Tibial nerve (tissue), 3 donors: ENCODE data around the gene SLC31A1.

Experiments used
- CTCF ChIP-seq, 5 experiments: fragments of 200-600 bp in 3 of 5; fragments of 450-650 bp in 2 of 5; sonication (generic) in 3 of 5; IDR thresholded peaks; one replicate each; pipeline ENCODE4 v1.5.1; 2016 to 2019; ENCODE audit warnings: antibody characterized with exemption in 5 of 5, mild to moderate bottlenecking in 3 of 5, moderate library complexity in 2 of 5
- POLR2A ChIP-seq, 2 donors: fragments of 450-650 bp; IDR thresholded peaks; one replicate each; pipeline ENCODE4 v1.6.1; 2017; ENCODE audit warnings: antibody characterized with exemption in 2 of 2, mild to moderate bottlenecking in 2 of 2, moderate library complexity in 2 of 2

DNA sequence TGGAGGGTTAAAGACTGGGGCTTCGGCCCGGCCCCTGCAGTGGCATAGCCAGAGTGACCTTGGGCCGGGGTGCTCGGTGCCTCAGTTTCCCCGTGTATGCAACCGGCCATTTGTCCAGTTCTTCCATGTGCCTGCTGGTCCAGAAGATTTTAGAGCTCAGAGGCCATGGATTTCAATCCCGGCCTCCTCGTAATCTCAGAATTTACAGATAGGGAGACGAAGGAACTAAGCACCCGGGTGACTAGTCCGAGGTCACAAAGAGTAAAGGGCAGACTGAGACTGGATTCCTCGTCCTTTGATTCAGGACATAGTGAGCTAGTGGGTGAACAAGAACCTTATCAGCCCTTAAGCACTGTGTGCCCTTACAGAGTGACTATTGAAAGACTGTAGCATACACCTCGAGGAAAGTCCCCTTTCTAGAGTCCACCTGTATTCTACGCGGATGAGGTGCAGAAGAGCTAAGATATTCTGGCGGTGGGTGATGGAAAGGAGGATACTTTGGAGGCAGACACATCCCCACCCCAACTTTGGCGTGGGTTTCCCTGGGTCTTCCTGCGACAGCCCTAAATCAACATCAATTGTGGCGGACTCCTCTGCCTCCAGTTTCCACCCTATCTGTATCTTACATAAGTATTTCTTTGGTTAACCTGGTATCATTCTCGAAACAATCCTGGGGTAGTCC lies 597 bp downstream of the SLC31A1 start:
- TF ChIP-seq CTCF (IDR thresholded peaks at IDR 0.05) (no peak), POLR2A (IDR thresholded peaks at IDR 0.05) (no peak)
